Skeletal muscle satellite cell (primary cell): ENCODE measurements around the gene CCDC186. TPM values are rescaled to one million over a fixed set of nuclear protein-coding genes. Genes with fewer than 3 reads are reported as not detected.

Source experiments
- H3K27me3 ChIP-seq: 2 replicates; pipeline ENCODE4 v1.7.0; 2013; ENCODE audit warnings: low read length; ENCODE audit not compliant: control insufficient read depth, insufficient read depth
- H3K36me3 ChIP-seq: 2 replicates; pipeline ENCODE4 v1.7.0; 2013; ENCODE audit warnings: mild to moderate bottlenecking, control low read depth, low read length; ENCODE audit not compliant: insufficient read depth
- H3K4me1 ChIP-seq: 2 replicates; pipeline ENCODE4 v1.7.0; 2013; ENCODE audit warnings: low read length; ENCODE audit not compliant: control insufficient read depth, insufficient read depth
- H3K4me2 ChIP-seq: 2 replicates; pipeline ENCODE4 v1.7.0; 2013; ENCODE audit warnings: mild to moderate bottlenecking, low read length
- H3K4me3 ChIP-seq: 2 replicates; pipeline ENCODE4 v1.7.0; 2013; ENCODE audit warnings: low read length
- H3K9ac ChIP-seq: 2 replicates; pipeline ENCODE4 v1.7.0; 2013; ENCODE audit warnings: mild to moderate bottlenecking, low read depth, low read length, moderate library complexity
- H3K9me3 ChIP-seq: replicated peaks from 2 replicates; pipeline ENCODE4 v1.7.0; 2013; ENCODE audit warnings: mild to moderate bottlenecking, control low read depth, low read length
- small RNA-seq: library from RNA; depleted of rRNA; stranded (forward); fragments of <200 nt; gene quantifications from one replicate; pipeline ENCODE3, GENCODE V24; 2012

CCDC186 gene

DNA sequence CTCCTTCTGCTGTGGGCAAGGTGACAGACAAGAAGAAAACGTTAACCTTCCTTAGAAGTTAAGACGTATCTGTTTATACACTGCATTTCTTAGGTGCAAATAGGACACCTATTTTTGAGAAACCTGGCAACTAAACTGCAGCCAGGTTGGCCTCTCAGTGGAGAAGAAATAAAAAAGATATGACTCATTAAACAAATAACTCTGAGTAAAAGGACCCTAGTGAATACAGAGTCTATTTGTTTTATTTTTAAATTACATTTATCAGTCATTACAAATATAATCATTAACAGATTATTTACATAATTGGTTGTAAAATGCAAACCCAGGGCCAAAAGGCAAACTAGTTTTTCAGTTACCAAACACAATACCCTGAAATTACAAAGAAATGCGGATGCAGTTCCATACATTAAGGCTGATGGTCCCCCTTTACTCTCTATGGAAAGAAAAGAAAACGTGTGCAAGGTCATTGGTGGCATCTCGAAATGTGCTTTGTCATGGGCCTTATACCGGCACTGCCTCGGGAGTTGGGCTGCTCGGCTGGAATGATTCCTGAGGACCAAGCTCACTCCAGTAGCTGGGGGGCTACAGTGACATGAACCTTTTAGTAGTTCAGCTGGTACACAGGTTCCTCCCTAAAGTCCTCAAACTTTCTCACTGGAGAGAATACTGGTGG, 92.0 kb downstream of the CCDC186 start:
- H3K9me3 ChIP-seq: no peaks in the 10 kb centered on the region
- H3K4me2 ChIP-seq: no peak overlapping the region
- H3K4me3 ChIP-seq: no peak overlapping the region
- no peaks in the 10 kb centered on the region for H3K36me3 ChIP-seq
- no peaks in the 10 kb centered on the region for H3K4me1 ChIP-seq
- H3K9ac ChIP-seq: no peak overlapping the region
- H3K27me3 ChIP-seq: peaks cover 5% of the 10 kb centered on the region

DNA sequence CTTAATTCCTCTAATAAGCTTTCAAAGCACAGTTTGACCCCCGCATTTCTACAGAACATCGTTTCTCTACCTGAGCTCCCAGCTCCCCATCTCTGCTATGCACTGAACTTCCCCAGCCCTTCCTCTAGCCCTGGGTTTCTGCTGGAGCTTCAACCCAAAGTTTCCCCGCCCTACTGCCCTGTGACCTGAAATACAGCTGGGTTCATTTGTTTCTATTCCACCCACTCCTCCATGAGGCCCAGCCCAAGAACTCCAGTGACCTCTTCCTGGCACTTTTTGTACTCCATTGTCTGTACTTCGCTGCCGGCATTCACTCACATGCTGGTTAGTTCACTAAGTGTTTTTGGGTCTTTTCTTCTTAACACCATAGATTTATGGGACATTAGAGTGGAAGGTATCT, 94.6 kb downstream of the CCDC186 start:
- Histone ChIP-seq H3K4me3 (no peak overlapping the region), H3K4me2 (no peak overlapping the region), H3K27me3 (peaks cover 5% of the 10 kb centered on the region), H3K9ac (no peak overlapping the region), H3K4me1 (no peaks in the 10 kb centered on the region), H3K9me3 (no peaks in the 10 kb centered on the region), H3K36me3 (no peaks in the 10 kb centered on the region)

DNA sequence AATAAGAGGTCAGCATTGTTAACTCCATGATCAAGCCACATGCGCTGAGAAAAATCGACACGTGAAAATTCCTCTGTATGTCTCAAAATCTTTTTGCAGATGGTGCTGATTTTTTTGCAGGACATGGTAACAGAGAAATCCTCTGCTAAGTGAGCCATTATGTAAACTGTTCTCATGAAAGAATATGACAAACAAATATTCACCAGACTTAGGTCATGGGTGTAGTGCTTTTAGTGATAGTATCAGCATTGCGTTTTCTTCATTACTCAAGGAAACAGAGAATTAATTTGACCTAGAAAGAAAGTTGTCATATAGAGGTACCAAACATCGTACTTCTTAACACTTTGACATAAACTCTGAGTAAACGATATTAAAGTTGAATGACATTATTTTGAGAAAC, 95.7 kb downstream of the CCDC186 start:
- H3K9ac ChIP-seq: no peak overlapping the region
- H3K4me2 ChIP-seq: no peak overlapping the region
- H3K4me3 ChIP-seq: no peak overlapping the region
- H3K36me3 ChIP-seq: no peaks in the 10 kb centered on the region
- H3K4me1 ChIP-seq: no peaks in the 10 kb centered on the region
- H3K9me3 ChIP-seq: no peaks in the 10 kb centered on the region
- H3K27me3 ChIP-seq: peaks cover 5% of the 10 kb centered on the region

DNA sequence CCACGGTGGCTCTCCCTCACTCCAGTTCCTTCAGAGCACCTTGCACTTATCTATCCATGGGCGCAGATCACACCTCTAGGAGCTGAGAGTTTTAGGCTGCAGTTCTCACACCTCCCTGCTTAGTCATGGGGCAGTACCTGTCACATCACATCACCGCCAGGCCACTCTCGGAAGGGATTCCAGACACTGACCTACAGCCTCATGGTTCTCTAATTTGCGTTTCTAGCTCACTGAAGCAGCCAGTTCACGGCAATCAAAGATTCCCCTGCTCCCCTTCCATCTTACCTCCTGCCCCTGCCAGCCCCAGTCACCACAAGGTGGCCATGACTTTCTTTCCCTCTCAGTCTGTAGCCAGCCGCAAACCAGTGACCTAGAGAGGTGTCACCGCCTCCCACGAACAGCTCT, 96.2 kb downstream of the CCDC186 start:
- no peak overlapping the region for H3K4me3 ChIP-seq
- no peaks in the 10 kb centered on the region for H3K9me3 ChIP-seq
- H3K4me1 ChIP-seq: no peaks in the 10 kb centered on the region
- H3K4me2 ChIP-seq: no peak overlapping the region
- no peaks in the 10 kb centered on the region for H3K36me3 ChIP-seq
- H3K9ac ChIP-seq: no peak overlapping the region
- H3K27me3 ChIP-seq: peaks cover 5% of the 10 kb centered on the region

DNA sequence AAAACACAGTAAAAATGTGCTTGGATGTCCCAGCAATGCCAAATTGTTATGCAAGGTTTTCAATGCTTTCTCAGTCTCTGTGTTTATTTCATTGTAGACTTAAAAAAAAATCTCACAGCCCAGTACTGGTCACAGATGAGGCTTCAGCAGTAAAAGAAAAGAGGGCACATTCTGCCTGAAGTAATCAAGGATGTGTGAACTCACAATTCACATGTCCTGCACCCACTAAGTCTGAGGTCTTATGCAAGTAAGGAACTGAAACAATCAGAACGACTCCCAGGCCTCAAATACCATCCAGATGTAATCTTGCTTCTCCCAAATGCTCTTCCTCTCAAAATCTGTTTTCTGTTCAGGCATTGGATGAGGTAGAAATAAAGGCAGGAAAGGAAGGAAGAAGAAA, 96.7 kb downstream of the CCDC186 start:
- no peak overlapping the region for H3K4me3 ChIP-seq
- no peak overlapping the region for H3K4me2 ChIP-seq
- H3K36me3 ChIP-seq: no peaks in the 10 kb centered on the region
- peaks cover 5% of the 10 kb centered on the region for H3K27me3 ChIP-seq
- H3K9ac ChIP-seq: no peak overlapping the region
- H3K9me3 ChIP-seq: no peaks in the 10 kb centered on the region
- no peaks in the 10 kb centered on the region for H3K4me1 ChIP-seq

DNA sequence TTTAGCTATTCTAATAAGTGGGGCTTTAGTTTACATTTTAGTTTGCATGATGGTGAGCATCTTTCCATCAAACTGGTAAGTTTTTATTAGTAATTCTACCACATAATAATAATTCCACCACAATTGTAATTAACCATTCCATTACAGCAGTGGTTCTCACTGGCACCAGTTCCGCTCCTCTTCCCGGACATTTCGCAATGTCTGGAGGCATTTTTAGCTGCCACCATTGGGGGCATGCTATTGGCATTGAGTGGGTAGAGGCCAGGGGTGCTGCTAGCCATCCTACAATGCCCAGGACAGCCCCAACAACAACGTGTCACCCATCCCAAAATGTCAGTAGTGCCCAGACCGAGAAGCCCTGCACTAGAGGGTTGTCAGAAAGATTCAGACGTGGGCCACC, 98.9 kb downstream of the CCDC186 start:
- no peak overlapping the region for H3K4me2 ChIP-seq
- no peaks in the 10 kb centered on the region for H3K27me3 ChIP-seq
- no peak overlapping the region for H3K4me3 ChIP-seq
- H3K36me3 ChIP-seq: no peaks in the 10 kb centered on the region
- no peaks in the 10 kb centered on the region for H3K4me1 ChIP-seq
- no peak overlapping the region for H3K9ac ChIP-seq
- no peaks in the 10 kb centered on the region for H3K9me3 ChIP-seq

DNA sequence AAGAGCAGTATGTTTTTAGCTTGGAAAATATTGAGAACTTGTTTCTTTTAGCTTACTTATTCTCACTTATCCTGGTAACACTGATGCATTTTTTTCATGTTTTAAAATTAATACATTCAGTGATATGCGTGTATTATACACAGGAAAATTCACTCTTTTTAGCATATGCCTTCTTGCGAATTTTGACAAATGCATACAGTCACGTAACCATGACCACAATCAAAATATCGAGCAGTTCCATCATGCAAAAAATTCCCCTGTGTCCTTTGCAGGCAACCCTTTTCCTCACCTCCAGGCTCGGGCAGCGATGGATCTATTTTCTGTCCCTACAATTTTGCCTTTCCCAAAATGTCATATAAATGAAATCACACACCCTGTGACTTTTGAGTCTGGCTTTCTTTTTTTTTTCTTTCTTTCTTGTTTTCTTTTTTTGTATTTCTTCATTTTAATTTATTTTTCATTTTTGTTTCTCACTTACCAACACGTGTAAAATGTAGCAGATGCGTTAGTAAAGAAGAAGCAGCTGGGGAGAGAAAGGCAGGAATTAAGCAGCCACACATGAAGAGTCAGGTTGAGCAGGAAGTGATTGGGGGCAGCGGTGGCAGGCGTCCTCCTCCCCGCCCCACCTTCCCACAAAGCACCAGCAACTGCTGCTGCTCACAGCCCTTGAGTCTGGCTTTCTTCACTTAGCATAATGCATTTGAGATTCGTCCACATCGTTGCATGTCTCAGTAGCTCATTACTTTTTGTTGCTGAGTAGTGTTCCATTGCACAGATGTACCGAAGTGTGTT, 100.4 kb downstream of the CCDC186 start:
- no peak overlapping the region for H3K4me3 ChIP-seq
- no peak overlapping the region for H3K4me2 ChIP-seq
- no peaks in the 10 kb centered on the region for H3K4me1 ChIP-seq
- no peaks in the 10 kb centered on the region for H3K36me3 ChIP-seq
- no peaks in the 10 kb centered on the region for H3K27me3 ChIP-seq
- H3K9ac ChIP-seq: no peak overlapping the region
- no peaks in the 10 kb centered on the region for H3K9me3 ChIP-seq

DNA sequence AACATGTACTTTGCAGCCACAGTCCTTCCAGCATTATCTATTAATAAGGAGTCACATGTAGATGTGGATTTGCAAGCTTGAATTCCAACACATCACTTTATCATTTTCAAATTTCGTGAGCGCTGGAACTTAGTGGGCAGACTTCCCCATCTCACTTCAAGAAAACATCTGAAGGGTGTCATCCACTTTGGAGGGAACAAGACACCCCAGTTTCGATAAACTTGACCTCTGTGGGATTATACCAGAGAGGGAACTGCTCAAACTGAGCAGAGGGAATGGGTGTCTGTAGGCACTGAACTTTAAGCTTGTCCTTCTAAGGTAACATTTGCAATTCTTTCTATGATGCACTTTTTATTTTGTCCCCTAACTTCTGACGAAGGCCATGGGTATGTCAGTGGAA, 102.8 kb downstream of the CCDC186 start:
- H3K4me3 ChIP-seq: no peak overlapping the region
- no peaks in the 10 kb centered on the region for H3K27me3 ChIP-seq
- no peak overlapping the region for H3K9ac ChIP-seq
- H3K36me3 ChIP-seq: no peaks in the 10 kb centered on the region
- no peaks in the 10 kb centered on the region for H3K9me3 ChIP-seq
- H3K4me2 ChIP-seq: no peak overlapping the region
- no peaks in the 10 kb centered on the region for H3K4me1 ChIP-seq

Small RNA genes within 50 kb of the gene (small RNA-seq; reads per million reads assigned to genes)
- gene RF02277 (not detected), gene RNU6-709P (not detected)
